Panc1 (cell line): ENCODE measurements around the gene TMEM164. TPM values are rescaled to one million over a fixed set of nuclear protein-coding genes. Genes with fewer than 3 reads are reported as not detected.

ENCODE experiments used
- ATAC-seq: fragments of 200-7000 bp; cut with Tn5 transposase; 2 replicates; pipeline ENCODE4 v1.9.1; 2020; ENCODE audit warnings: mild to moderate bottlenecking, moderate library complexity
- BruUV-seq: library from RNA; stranded (reverse); fragments of 400-500 nt; replicated peaks from 2 replicates; lab custom pipeline; 2021; lab: Mats Ljungman, UMichigan
- CTCF ChIA-PET: fragments of 300-600 bp; sonication (Branson Sonifier 250); formaldehyde crosslinking; loops from one replicate; lab custom pipeline; 2022; ENCODE audit warnings: antibody characterized with exemption; lab: Charles Lee
- POLR2A ChIA-PET: fragments of 300-600 bp; sonication (Branson Sonifier 250); formaldehyde crosslinking; loops from one replicate; lab custom pipeline; 2022; ENCODE audit warnings: antibody characterized with exemption; lab: Charles Lee
- DNase-seq: peaks from one replicate; pipeline ENCODE4 v3.0.0-alpha.2; 2010; ENCODE audit warnings: low read depth, low spot score
- H3K27ac ChIP-seq: 2 replicates; pipeline ENCODE4 v1.5.1; 2011; ENCODE audit warnings: mild to moderate bottlenecking, low read length, inconsistent platforms
- H3K27me3 ChIP-seq: fragments of 200-500 bp; sonication (Bioruptor generic); 2 replicates; pipeline ENCODE4 v1.6.0; 2014; ENCODE audit warnings: low read length, inconsistent platforms; ENCODE audit not compliant: control insufficient read depth, insufficient read depth
- H3K36me3 ChIP-seq: fragments of 200-500 bp; sonication (Bioruptor generic); 2 replicates; pipeline ENCODE4 v1.5.1; 2014; ENCODE audit warnings: inconsistent platforms, mild to moderate bottlenecking, low read length, moderate library complexity; ENCODE audit not compliant: control insufficient read depth, insufficient read depth
- H3K4me1 ChIP-seq: 2 replicates; pipeline ENCODE4 v1.5.1; 2011; ENCODE audit warnings: inconsistent platforms, mild to moderate bottlenecking, low read length, moderate library complexity; ENCODE audit not compliant: control insufficient read depth, insufficient read depth
- H3K4me3 ChIP-seq, 2 experiments: 2 replicates each; pipeline ENCODE4 v1.5.1; 2011 to 2012; ENCODE audit warnings: low read depth in 2 of 2, low read length in 2 of 2, mild to moderate bottlenecking in 2 of 2, inconsistent platforms in 1 of 2, moderate library complexity in 1 of 2
- H3K9me3 ChIP-seq: fragments of 200-500 bp; sonication (Bioruptor generic); 2 replicates; pipeline ENCODE4 v1.5.1; 2014; ENCODE audit warnings: low read depth, mild to moderate bottlenecking, inconsistent platforms, low read length, moderate library complexity; ENCODE audit not compliant: control insufficient read depth, insufficient read depth
- CTCF ChIP-seq: fragments of 450-650 bp; IDR thresholded peaks from 2 replicates; pipeline ENCODE4 v1.5.1; 2017; ENCODE audit warnings: mild to moderate bottlenecking
- POLR2AphosphoS5 ChIP-seq: IDR thresholded peaks from 2 replicates; pipeline ENCODE4 v1.6.1; 2012; ENCODE audit warnings: mild to moderate bottlenecking, low read depth, low read length, moderate library complexity
- REST ChIP-seq, 2 experiments: IDR thresholded peaks; 2 replicates each; pipeline ENCODE4 v1.6.1; 2011 to 2012; ENCODE audit warnings: low read depth in 2 of 2, control low read depth in 1 of 2, low read length in 1 of 2, mild to moderate bottlenecking in 1 of 2, moderate library complexity in 1 of 2; ENCODE audit not compliant: insufficient read depth in 1 of 2
- SIN3A ChIP-seq: IDR thresholded peaks from 2 replicates; pipeline ENCODE4 v1.6.1; 2012; ENCODE audit warnings: low read depth, mild to moderate bottlenecking, low read length, moderate library complexity, borderline replicate concordance; ENCODE audit not compliant: insufficient read depth
- TCF7L2 ChIP-seq: IDR thresholded peaks from 2 replicates; pipeline ENCODE4 v1.6.1; 2011; ENCODE audit warnings: mild to moderate bottlenecking, low read depth, low read length, inconsistent platforms
- in situ Hi-C: cut with HindIII; loops from 2 replicates; pipeline ENCODE4 v1.10.0; 2016; ENCODE audit warnings: low sequenced_read_pairs, low pct_unique_long_range_greater_than_20kb
- intact Hi-C: fragments of 100-400 bp; cut with micrococcal nuclease; formaldehyde crosslinking; loops from one replicate; pipeline ENCODE4 v1.10.0; 2022; ENCODE audit not compliant: unreplicated experiment
- total RNA-seq: library from RNA; stranded (reverse); gene quantifications from one replicate; pipeline ENCODE4 v1.2.1, GENCODE V29; 2021; ENCODE audit not compliant: unreplicated experiment

Gene TMEM164
- total RNA-seq, 1 experiment from 2014 or later, result 32.8 TPM

- in situ Hi-C loops, result no loop called here
- H3K36me3 ChIP-seq, result 0 out of 2 replicates have a peak, but pooled peaks cover 2% of the 10 kb centered on the region
- no peak for TF ChIP-seq REST (IDR thresholded peaks at IDR 0.05; ENCODE audit: insufficient read depth in 1 of 2, low read depth in 2 of 2, low read length in 1 of 2)
- no peak for TF ChIP-seq SIN3A
- TF ChIP-seq POLR2AphosphoS5, result no peak
- TF ChIP-seq CTCF, result no peak
- TF ChIP-seq TCF7L2, result no peak
- ATAC-seq (no peak), DNase-seq (no peak)
- no peaks in the 10 kb centered on the region; the same call in 1 of the 2 replicates for H3K27me3 ChIP-seq
- intact Hi-C loops, result no loop called here
- H3K9me3 ChIP-seq, result no peaks in the 10 kb centered on the region
- H3K4me3 ChIP-seq, result no peak overlapping the region
- no peak overlapping the region; the same call in 1 of the 2 replicates for H3K27ac ChIP-seq
- CTCF ChIA-PET, result no interaction called here
- no TSS peak for BruUV-seq
- H3K4me1 ChIP-seq, result 0 out of 2 replicates have a peak, but pooled peaks cover 8% of the 10 kb centered on the region
- POLR2A ChIA-PET, result no interaction called here
Observed at GRCh38 chrX:110000847-110001713, 1.8 kb upstream of the TMEM164 start.

- intact Hi-C loops, result no loop called here
- H3K27ac ChIP-seq, result peak overlapping the region; percentile 76
Observed at GRCh38 chrX:110001740-110002299, 1.1 kb upstream of the TMEM164 start.

More at GRCh38 chrX:110001740-110002299, 1.1 kb upstream of the TMEM164 start:
- 0 out of 2 replicates have a peak, but pooled peaks cover 2% of the 10 kb centered on the region for H3K36me3 ChIP-seq
- ChIA-PET POLR2A (no interaction called here), CTCF (no interaction called here)
- no peak for TF ChIP-seq SIN3A
- TF ChIP-seq REST (IDR thresholded peaks at IDR 0.05; ENCODE audit: insufficient read depth in 1 of 2, low read depth in 2 of 2, low read length in 1 of 2), result no peak
- TF ChIP-seq POLR2AphosphoS5, result no peak
- no peak for TF ChIP-seq CTCF
- no peak for TF ChIP-seq TCF7L2
- H3K27me3 ChIP-seq, result no peaks in the 10 kb centered on the region
- ATAC-seq (no peak), DNase-seq (no peak)
- H3K9me3 ChIP-seq, result no peaks in the 10 kb centered on the region
- no TSS peak for BruUV-seq
- in situ Hi-C loops, result no loop called here
- peak overlapping the region; percentile 64 to 78 for H3K4me3 ChIP-seq
- H3K4me1 ChIP-seq, result 0 out of 2 replicates have a peak, but pooled peaks cover 8% of the 10 kb centered on the region
